COR-L47 (cell line): ENCODE measurements around the gene KRTAP10-7.
A peak's percentile ranks its signal among the peaks of the same experiment; 100 is the strongest.
"Not testable (repeated sequence)": the region's sequence is repeated elsewhere in the genome, so short reads cannot be mapped to it uniquely, and the experiment has no call there.

Source experiments
- DNase-seq: peaks from one replicate; lab custom pipeline; 2025; lab: John Stamatoyannopoulos, UW

Gene KRTAP10-7

GRCh38 chr21:44636209-44637017 lies 36.0 kb downstream of the KRTAP10-7 start:
- no peak for DNase-seq

- DNase-seq: peak; percentile 89
Observed at GRCh38 chr21:44637018-44637850, 36.8 kb downstream of the KRTAP10-7 start, which contains the start of gene KRTAP10-10. Gene KRTAP10-10 (plus strand): TSS chr21:44637356. CDS start chr21:44637418, 62 bp downstream.

- peak; percentile 62 for DNase-seq
Observed at GRCh38 chr21:44637851-44638348, 37.5 kb downstream of the KRTAP10-7 start.

GRCh38 chr21:44638506-44639330 lies 38.3 kb downstream of the KRTAP10-7 start:
- not testable (repeated sequence) for DNase-seq

GRCh38 chr21:44639331-44639655 lies 38.9 kb downstream of the KRTAP10-7 start:
- no peak for DNase-seq

GRCh38 chr21:44640761-44641160 lies 40.4 kb downstream of the KRTAP10-7 start:
- no peak for DNase-seq

- peak; percentile 46 for DNase-seq
Observed at GRCh38 chr21:44643741-44644310, 43.4 kb downstream of the KRTAP10-7 start.

GRCh38 chr21:44644878-44645277 lies 44.5 kb downstream of the KRTAP10-7 start:
- DNase-seq: no peak

- peak; percentile 21 for DNase-seq
Observed at GRCh38 chr21:44646366-44647221, 46.2 kb downstream of the KRTAP10-7 start, which contains the start of gene KRTAP10-11. Gene KRTAP10-11 (plus strand): TSS chr21:44646414. CDS start chr21:44646459, 45 bp downstream.

- DNase-seq: peak; percentile 87
Observed at GRCh38 chr21:44647222-44647552, 46.8 kb downstream of the KRTAP10-7 start.

- DNase-seq: no peak
Observed at GRCh38 chr21:44648557-44649311, 48.3 kb downstream of the KRTAP10-7 start.

GRCh38 chr21:44649521-44650100 lies 49.2 kb downstream of the KRTAP10-7 start:
- DNase-seq: no peak

GRCh38 chr21:44650265-44650972 lies 50.0 kb downstream of the KRTAP10-7 start:
- DNase-seq: no peak

- no peak for DNase-seq
Observed at GRCh38 chr21:44650973-44651675, 50.7 kb downstream of the KRTAP10-7 start.
